ENCODE data around the gene CCDC191.

DNA sequence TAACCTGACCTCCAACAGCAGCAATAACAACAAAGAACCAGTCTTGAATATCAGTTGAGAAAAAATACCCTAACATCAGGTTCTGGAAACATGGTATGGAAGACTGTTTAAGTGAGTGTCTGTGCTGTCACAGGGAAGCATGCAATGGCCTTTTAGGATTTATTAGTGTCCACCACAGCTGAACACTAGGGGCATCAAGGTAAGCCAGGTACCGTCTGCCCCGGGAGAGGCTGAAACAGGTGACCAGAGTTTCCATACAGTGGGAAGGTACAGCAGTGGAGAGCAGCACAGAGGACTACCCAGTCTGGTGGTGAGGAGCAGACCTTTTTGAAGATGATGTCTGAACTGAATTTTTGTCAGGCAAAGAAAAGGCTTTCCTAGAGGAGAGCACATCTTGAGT, 90.2 kb downstream of the CCDC191 start:
- TF ChIP-seq, protein P1, sequence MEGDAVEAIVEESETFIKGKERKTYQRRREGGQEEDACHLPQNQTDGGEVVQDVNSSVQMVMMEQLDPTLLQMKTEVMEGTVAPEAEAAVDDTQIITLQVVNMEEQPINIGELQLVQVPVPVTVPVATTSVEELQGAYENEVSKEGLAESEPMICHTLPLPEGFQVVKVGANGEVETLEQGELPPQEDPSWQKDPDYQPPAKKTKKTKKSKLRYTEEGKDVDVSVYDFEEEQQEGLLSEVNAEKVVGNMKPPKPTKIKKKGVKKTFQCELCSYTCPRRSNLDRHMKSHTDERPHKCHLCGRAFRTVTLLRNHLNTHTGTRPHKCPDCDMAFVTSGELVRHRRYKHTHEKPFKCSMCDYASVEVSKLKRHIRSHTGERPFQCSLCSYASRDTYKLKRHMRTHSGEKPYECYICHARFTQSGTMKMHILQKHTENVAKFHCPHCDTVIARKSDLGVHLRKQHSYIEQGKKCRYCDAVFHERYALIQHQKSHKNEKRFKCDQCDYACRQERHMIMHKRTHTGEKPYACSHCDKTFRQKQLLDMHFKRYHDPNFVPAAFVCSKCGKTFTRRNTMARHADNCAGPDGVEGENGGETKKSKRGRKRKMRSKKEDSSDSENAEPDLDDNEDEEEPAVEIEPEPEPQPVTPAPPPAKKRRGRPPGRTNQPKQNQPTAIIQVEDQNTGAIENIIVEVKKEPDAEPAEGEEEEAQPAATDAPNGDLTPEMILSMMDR (IDR thresholded peaks at IDR 0.05): no peak
- TF ChIP-seq POLR2AphosphoS5 (IDR thresholded peaks at IDR 0.05; ENCODE audit: insufficient read depth in 1 of 2, low read depth in 1 of 2): no peak
